Cerebellar nuclear complex (tissue), 1 donor: ENCODE data around the gene SLC41A3.
"Not testable (repeated sequence)": the region's sequence is repeated elsewhere in the genome, so short reads cannot be mapped to it uniquely, and the experiment has no call there.

ENCODE experiments used
- DNase-seq, 2 experiments: peaks; one replicate each; lab custom pipeline; 2025; lab: John Stamatoyannopoulos, UW

SLC41A3 gene

GRCh38 chr3:125957020-125957419 lies 126.9 kb downstream of the SLC41A3 start:
- not testable (repeated sequence) for DNase-seq
